Measurements from ENCODE around the gene ACOT7.
A peak's percentile ranks its signal among the peaks of the same experiment; 100 is the strongest.

Gene ACOT7

DNA sequence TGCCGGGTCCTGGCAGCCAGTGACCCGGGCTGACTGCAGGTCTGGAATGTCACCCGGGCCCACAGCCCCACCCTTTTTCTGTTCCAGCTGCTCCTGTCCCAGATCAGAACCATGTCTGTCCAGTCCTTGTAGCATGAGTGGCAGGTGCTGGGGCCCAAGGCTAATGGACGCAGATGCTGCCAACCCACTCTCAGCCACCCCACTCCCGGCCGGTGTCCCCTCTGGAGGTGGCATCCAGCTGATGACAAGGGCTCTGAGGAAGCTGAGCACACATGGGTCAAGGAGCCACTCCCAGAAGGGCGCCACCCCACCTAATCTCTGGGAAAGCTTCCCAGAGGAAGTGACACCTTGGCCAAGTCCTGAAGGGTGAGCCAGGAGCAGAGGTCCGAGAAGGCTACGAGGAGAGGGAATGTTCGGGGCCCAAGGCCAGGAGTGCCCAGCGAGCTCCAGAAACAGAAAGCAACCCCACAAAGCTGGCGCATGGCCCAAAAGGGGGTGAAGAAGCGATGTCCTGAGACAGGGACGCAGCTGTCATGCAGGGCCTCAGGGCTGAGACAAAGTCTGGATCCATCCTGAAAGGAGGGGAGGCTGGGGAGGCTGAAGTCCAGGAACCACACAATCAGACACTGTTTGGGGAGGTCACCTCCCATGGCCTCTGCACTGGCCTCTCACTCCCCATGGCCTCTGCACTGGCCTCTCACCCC is 39.5 kb downstream of the ACOT7 start:
- Histone ChIP-seq H3K4me3 (ENCODE audit: insufficient read depth, low read depth, low read length) (no peak overlapping the region), H3K27me3 (ENCODE audit: control insufficient read depth, insufficient read depth, low read length, poor library complexity, severe bottlenecking) (no peaks in the 10 kb centered on the region), H3K4me1 (ENCODE audit: control insufficient read depth, insufficient read depth, low read length) (peaks cover 15% of the 10 kb centered on the region), H3K9me3 (ENCODE audit: control insufficient read depth, low read length) (no peaks in the 10 kb centered on the region), H3K27ac (ENCODE audit: insufficient read depth, low read depth, low read length, poor library complexity, severe bottlenecking) (no peak overlapping the region), H3K36me3 (ENCODE audit: control insufficient read depth, insufficient read depth, low read length) (no peaks in the 10 kb centered on the region)
- 80 to 85% methylated on average over 14 of the region's 14 CpGs for WGBS, 2 experiments

- WGBS, 2 experiments: 77 to 78% methylated on average over 6 of the region's 6 CpGs
- Histone ChIP-seq H3K27ac (ENCODE audit: insufficient read depth, low read depth, low read length, poor library complexity, severe bottlenecking) (no peak overlapping the region), H3K27me3 (ENCODE audit: control insufficient read depth, insufficient read depth, low read length, poor library complexity, severe bottlenecking) (no peaks in the 10 kb centered on the region), H3K4me3 (ENCODE audit: insufficient read depth, low read depth, low read length) (no peak overlapping the region), H3K9me3 (ENCODE audit: control insufficient read depth, low read length) (no peaks in the 10 kb centered on the region), H3K4me1 (ENCODE audit: control insufficient read depth, insufficient read depth, low read length) (peaks cover 12% of the 10 kb centered on the region), H3K36me3 (ENCODE audit: control insufficient read depth, insufficient read depth, low read length) (no peaks in the 10 kb centered on the region)
Observed at GRCh38 chr1:6353619-6353954, 40.0 kb downstream of the ACOT7 start.

- H3K9me3 ChIP-seq (ENCODE audit: control insufficient read depth, low read length): no peaks in the 10 kb centered on the region
- H3K27me3 ChIP-seq (ENCODE audit: control insufficient read depth, insufficient read depth, low read length, poor library complexity, severe bottlenecking): no peaks in the 10 kb centered on the region
- no peak overlapping the region for H3K4me3 ChIP-seq (ENCODE audit: insufficient read depth, low read depth, low read length)
- peaks cover 16% of the 10 kb centered on the region for H3K4me1 ChIP-seq (ENCODE audit: control insufficient read depth, insufficient read depth, low read length)
- H3K36me3 ChIP-seq (ENCODE audit: control insufficient read depth, insufficient read depth, low read length): no peaks in the 10 kb centered on the region
- no peak overlapping the region for H3K27ac ChIP-seq (ENCODE audit: insufficient read depth, low read depth, low read length, poor library complexity, severe bottlenecking)
- 59 to 61% methylated on average over 3 of the region's 3 CpGs for WGBS, 2 experiments
Observed at GRCh38 chr1:6352138-6352563, 41.4 kb downstream of the ACOT7 start.

DNA sequence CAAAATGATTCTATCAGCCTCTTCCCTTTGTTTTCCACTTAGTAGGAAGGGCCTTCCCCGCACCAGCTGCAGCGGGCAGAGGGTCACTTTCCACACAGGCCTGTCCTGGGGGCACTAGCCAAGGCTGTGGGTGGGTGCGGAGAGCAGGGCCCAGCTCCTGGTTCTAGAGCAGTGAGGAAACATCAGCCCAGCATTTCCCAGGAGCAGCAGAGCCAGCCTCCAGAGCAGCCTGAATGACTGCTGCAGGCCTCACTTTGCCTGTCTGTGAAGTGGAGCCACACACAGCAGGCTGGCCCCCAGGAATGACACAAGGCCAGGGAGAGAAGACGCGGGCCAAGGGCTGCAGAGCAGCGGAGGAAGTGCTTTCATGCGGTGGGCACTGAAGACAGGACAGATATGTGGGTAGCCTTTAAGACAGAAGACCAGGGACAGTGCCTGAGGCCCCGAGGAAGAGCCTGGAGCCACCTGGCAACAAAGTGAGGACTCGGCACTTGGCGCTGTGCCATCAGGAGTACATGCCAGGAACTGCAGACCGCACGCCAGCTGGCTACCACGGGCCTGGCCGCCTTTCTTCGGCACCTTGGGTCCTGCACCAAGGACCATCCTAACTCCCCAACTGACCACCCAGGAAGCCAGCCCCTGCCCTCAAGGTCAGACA is 42.0 kb downstream of the ACOT7 start:
- H3K4me1 ChIP-seq (ENCODE audit: control insufficient read depth, insufficient read depth, low read length): peaks cover 16% of the 10 kb centered on the region
- WGBS, 2 experiments: 95 to 96% methylated on average over 15 of the region's 15 CpGs
- no peaks in the 10 kb centered on the region for H3K9me3 ChIP-seq (ENCODE audit: control insufficient read depth, low read length)
- H3K27me3 ChIP-seq (ENCODE audit: control insufficient read depth, insufficient read depth, low read length, poor library complexity, severe bottlenecking): no peaks in the 10 kb centered on the region
- H3K27ac ChIP-seq (ENCODE audit: insufficient read depth, low read depth, low read length, poor library complexity, severe bottlenecking): no peak overlapping the region
- H3K4me3 ChIP-seq (ENCODE audit: insufficient read depth, low read depth, low read length): no peak overlapping the region
- no peaks in the 10 kb centered on the region for H3K36me3 ChIP-seq (ENCODE audit: control insufficient read depth, insufficient read depth, low read length)

DNA sequence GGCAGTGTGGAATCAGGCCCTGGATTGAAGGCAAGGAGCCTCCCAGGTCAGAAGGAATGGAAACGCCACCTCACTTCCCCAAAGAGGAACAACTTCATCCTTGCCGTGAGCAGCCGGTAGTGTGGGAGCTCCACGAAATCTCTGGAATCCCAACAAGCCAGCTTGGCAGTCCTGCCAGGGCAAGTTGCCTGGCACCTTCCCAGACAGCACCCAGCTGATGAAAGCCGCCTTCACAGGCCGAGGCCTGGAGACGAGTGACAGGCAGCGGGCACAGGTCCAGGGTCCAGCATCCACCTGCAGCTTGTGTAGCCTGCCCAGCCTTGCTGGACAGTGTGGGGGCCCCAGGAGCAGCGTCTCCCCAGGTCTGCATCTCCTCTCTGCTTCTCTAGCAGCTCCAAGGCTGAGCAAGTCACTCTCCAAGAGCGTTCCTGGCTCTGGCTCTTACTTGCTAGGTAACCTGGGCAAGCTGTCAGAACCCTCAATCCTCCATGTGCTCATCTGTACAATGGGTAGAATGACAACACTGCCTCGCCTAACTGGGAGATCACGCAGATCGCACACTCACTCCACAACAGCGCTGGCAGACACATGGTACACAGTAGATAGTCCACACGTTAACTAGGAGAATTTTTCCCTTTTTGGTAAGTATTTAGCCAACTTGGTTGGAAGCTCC is 43.0 kb downstream of the ACOT7 start:
- Histone ChIP-seq H3K4me1 (ENCODE audit: control insufficient read depth, insufficient read depth, low read length) (peaks cover 16% of the 10 kb centered on the region), H3K27ac (ENCODE audit: insufficient read depth, low read depth, low read length, poor library complexity, severe bottlenecking) (no peak overlapping the region), H3K36me3 (ENCODE audit: control insufficient read depth, insufficient read depth, low read length) (no peaks in the 10 kb centered on the region), H3K9me3 (ENCODE audit: control insufficient read depth, low read length) (no peaks in the 10 kb centered on the region), H3K27me3 (ENCODE audit: control insufficient read depth, insufficient read depth, low read length, poor library complexity, severe bottlenecking) (no peaks in the 10 kb centered on the region), H3K4me3 (ENCODE audit: insufficient read depth, low read depth, low read length) (no peak overlapping the region)
- WGBS, 2 experiments: 95 to 97% methylated on average over 15 of the region's 15 CpGs

DNA sequence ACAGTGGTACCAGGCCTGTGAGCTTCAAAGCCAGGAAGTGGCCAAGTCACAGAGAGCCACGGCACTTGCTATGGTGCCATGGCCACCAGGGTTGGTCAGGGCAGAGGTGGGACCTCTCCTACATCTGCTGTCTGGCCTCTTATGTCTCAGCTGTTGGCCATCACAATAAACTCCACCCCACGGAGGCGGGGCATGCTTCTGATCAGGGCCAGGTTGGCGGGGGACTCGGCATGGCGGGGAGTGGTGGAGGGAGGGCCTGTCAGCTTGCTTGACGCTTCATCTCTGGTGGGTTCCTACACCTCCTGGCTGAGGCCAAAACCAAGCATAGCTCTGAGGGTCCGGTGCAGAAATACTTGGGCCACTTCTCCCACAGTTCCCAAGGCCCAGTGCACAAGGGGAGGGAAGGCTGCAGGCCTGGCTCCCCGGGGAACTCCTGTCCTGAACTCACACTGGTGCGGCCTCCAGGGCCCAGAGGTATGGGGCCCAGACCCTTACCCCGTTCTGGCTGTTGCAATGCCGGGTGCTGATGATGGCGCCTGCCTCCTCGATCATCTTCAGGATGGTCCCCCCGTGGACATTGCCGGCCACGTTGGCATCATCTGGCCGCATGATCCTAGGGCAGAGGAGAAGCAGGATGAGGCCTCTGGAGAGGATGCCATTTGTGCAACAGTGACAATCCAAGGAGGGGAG is 44.2 kb downstream of the ACOT7 start:
- no peaks in the 10 kb centered on the region for H3K36me3 ChIP-seq (ENCODE audit: control insufficient read depth, insufficient read depth, low read length)
- H3K27ac ChIP-seq (ENCODE audit: insufficient read depth, low read depth, low read length, poor library complexity, severe bottlenecking): no peak overlapping the region
- H3K9me3 ChIP-seq (ENCODE audit: control insufficient read depth, low read length): no peaks in the 10 kb centered on the region
- no peak overlapping the region for H3K4me3 ChIP-seq (ENCODE audit: insufficient read depth, low read depth, low read length)
- H3K27me3 ChIP-seq (ENCODE audit: control insufficient read depth, insufficient read depth, low read length, poor library complexity, severe bottlenecking): no peaks in the 10 kb centered on the region
- 92 to 93% methylated on average over 18 of the region's 18 CpGs for WGBS, 2 experiments
- peaks cover 16% of the 10 kb centered on the region for H3K4me1 ChIP-seq (ENCODE audit: control insufficient read depth, insufficient read depth, low read length)

DNA sequence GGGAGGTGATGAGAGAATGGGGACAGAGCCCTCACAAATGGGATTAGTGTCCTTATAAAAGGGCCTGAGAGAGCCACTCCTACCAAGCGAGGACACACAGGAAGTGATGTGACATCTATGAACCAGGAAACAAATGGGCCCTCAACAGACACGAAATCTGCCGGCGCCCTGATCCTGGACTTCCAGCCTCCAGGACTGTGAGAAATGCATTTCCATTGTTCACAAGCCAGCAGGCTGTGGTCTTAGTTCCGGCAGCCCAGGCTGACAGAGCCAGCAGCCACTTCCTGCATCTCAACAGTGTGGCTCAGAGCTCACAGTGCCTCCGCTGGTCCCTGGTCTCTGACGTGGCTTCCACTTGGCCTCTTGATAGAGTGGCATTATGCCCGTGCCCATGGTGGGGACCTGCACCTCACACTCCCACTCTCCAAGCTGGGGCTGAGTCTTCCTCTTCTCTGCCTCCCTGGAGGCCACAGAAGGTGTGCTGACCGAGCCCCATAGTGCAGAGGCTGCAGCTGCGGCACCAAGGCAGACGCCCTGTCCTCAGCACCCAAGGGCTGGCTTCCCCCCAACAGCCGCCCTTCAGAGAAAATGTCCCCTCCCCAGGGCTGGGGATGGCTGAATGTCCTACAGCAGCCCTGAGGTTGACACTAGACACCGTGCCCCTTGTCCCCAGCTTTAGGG is 44.9 kb downstream of the ACOT7 start:
- no peaks in the 10 kb centered on the region for H3K27me3 ChIP-seq (ENCODE audit: control insufficient read depth, insufficient read depth, low read length, poor library complexity, severe bottlenecking)
- no peak overlapping the region for H3K4me3 ChIP-seq (ENCODE audit: insufficient read depth, low read depth, low read length)
- 86 to 87% methylated on average over 13 of the region's 13 CpGs for WGBS, 2 experiments
- H3K36me3 ChIP-seq (ENCODE audit: control insufficient read depth, insufficient read depth, low read length): no peaks in the 10 kb centered on the region
- H3K4me1 ChIP-seq (ENCODE audit: control insufficient read depth, insufficient read depth, low read length): peaks cover 9% of the 10 kb centered on the region
- H3K27ac ChIP-seq (ENCODE audit: insufficient read depth, low read depth, low read length, poor library complexity, severe bottlenecking): peak overlapping the region; percentile 27
- H3K9me3 ChIP-seq (ENCODE audit: control insufficient read depth, low read length): no peaks in the 10 kb centered on the region

DNA sequence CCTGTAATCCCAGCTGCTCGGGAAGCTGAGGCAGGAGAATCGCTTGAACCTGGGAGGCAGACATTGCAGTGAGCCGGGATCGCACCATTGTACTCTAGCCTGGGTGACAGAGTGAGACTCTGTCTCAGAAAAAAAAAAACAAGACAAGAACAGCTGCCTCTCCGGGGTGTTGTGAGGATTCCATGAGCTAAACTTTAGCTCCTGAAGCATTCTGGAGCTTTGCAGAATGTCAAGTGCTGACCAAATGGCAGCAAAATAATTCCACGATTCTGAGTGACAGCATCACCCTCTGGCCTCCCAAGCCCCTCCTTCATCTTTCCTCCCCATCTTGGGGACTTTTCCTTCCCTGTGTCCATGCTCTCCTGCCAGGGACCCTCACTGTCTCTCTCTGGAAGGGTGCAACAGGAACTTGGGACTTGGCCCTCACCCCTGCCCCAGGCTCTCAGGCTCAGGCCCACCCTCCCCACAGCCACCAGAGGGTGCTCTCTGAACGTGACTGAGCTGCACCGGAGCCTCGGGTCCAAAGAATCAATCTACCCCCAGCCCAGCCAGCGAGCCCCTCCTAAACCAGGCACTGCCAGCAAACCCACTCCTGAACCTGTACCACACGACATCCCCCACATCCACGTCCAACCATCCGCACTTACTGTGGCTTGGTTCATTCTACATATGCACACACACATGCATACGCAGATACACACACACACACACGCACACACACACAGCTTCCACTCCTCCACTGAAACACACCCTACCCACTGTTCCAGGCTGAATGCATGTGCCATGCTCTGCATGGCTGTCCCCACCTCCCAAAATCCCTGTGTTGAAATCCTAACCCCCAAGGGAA is 45.7 kb downstream of the ACOT7 start:
- no peak overlapping the region for H3K27ac ChIP-seq (ENCODE audit: insufficient read depth, low read depth, low read length, poor library complexity, severe bottlenecking)
- H3K9me3 ChIP-seq (ENCODE audit: control insufficient read depth, low read length): no peaks in the 10 kb centered on the region
- H3K4me3 ChIP-seq (ENCODE audit: insufficient read depth, low read depth, low read length): no peak overlapping the region
- H3K27me3 ChIP-seq (ENCODE audit: control insufficient read depth, insufficient read depth, low read length, poor library complexity, severe bottlenecking): no peaks in the 10 kb centered on the region
- H3K36me3 ChIP-seq (ENCODE audit: control insufficient read depth, insufficient read depth, low read length): no peaks in the 10 kb centered on the region
- H3K4me1 ChIP-seq (ENCODE audit: control insufficient read depth, insufficient read depth, low read length): peaks cover 8% of the 10 kb centered on the region
- WGBS, 2 experiments: 80% methylated on average over 15 of the region's 15 CpGs

DNA sequence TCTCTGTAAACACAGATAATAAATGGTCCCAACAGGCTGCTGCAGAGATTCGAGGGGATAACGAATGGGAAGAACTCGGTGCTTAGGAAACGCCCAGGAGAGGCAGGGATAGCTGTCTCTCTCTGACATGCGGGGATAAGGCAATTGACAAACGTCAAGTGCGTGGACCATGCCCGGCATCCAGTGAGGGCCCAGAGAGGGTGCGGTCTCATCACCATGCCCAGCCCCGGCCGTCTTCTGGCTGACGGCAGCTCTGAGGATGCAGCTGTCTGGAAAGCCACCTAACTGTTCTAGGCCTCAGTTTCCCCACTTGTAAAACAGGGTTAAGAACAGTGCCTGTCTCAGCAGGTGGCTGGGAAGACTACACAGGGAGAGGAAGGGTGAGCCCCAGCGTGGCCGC is 48.1 kb downstream of the ACOT7 start:
- H3K4me1 ChIP-seq (ENCODE audit: control insufficient read depth, insufficient read depth, low read length): peaks cover 13% of the 10 kb centered on the region
- H3K27me3 ChIP-seq (ENCODE audit: control insufficient read depth, insufficient read depth, low read length, poor library complexity, severe bottlenecking): no peaks in the 10 kb centered on the region
- H3K27ac ChIP-seq (ENCODE audit: insufficient read depth, low read depth, low read length, poor library complexity, severe bottlenecking): no peak overlapping the region
- H3K36me3 ChIP-seq (ENCODE audit: control insufficient read depth, insufficient read depth, low read length): no peaks in the 10 kb centered on the region
- H3K4me3 ChIP-seq (ENCODE audit: insufficient read depth, low read depth, low read length): no peak overlapping the region
- 95 to 96% methylated on average over 14 of the region's 14 CpGs for WGBS, 2 experiments
- H3K9me3 ChIP-seq (ENCODE audit: control insufficient read depth, low read length): no peaks in the 10 kb centered on the region
